ENCODE data around the gene HGF. TPM values are rescaled to one million over a fixed set of nuclear protein-coding genes. Genes with fewer than 3 reads are reported as not detected.

The HGF gene
- total RNA-seq, 1 experiment from 2014 or later, result not detected

DNA sequence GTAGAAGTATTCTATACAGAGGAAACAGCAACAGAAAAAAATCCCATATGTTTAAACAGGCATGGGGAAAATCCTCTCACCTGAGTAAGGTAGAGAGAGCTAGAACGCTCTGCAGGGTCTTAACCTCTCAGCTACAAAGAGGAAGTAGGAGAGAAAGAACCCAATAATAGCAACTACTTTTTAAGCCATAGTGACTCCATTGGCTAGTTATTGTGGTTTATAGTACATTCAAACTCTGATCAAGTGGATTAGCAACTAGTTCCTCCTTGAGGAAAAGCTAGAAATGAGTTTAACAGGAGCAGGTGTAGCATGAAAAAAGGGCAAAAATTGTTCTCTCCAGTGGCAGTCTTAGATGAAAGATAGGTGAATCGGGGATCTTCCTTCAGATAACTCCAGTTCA lies 89.7 kb downstream of the HGF start:
- no peak overlapping the region for H3K4me3 Mint-ChIP-seq (ENCODE audit: unreplicated experiment)

DNA sequence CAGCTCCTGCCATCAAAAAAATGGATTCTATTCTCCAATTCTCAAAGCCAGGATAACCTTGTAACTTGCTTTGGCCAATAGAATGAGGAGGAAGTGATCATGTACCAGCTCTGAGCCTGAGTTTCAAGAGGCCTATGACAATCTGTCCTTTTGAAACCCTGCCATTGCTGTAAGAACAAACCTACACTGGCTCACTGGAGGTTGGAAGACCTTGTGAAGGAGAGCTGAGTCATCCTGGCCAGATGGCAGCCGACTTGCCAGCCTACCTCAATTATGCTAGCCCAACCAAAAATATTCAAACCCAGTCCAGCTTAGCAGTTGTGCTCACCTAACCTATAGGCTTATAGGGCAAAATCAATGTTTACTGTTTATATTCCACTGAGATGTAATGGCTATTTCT lies 93.0 kb downstream of the HGF start:
- TF ChIP-seq, protein P1, sequence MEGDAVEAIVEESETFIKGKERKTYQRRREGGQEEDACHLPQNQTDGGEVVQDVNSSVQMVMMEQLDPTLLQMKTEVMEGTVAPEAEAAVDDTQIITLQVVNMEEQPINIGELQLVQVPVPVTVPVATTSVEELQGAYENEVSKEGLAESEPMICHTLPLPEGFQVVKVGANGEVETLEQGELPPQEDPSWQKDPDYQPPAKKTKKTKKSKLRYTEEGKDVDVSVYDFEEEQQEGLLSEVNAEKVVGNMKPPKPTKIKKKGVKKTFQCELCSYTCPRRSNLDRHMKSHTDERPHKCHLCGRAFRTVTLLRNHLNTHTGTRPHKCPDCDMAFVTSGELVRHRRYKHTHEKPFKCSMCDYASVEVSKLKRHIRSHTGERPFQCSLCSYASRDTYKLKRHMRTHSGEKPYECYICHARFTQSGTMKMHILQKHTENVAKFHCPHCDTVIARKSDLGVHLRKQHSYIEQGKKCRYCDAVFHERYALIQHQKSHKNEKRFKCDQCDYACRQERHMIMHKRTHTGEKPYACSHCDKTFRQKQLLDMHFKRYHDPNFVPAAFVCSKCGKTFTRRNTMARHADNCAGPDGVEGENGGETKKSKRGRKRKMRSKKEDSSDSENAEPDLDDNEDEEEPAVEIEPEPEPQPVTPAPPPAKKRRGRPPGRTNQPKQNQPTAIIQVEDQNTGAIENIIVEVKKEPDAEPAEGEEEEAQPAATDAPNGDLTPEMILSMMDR (IDR thresholded peaks at IDR 0.05; ENCODE audit: insufficient read depth in 1 of 2, low read depth in 1 of 2, low read length in 1 of 2, severe bottlenecking in 1 of 2, unreplicated experiment in 1 of 2), result no peak
- no peak overlapping the region for H3K4me3 Mint-ChIP-seq (ENCODE audit: unreplicated experiment)
- H3K36me3 Mint-ChIP-seq (ENCODE audit: insufficient read depth, unreplicated experiment), result no peaks in the 10 kb centered on the region
- no peaks in the 10 kb centered on the region for H3K27me3 Mint-ChIP-seq (ENCODE audit: insufficient read depth, unreplicated experiment)
- no peak for DNase-seq
- Histone ChIP-seq H3K27me3 (replicated peaks; ENCODE audit: control insufficient read depth, insufficient read depth, low read length) (no peaks in the 10 kb centered on the region), H3K36me3 (ENCODE audit: control insufficient read depth, insufficient read depth, low read length) (no peaks in the 10 kb centered on the region), H3K9me3 (no peaks in the 10 kb centered on the region), H3K4me3 (ENCODE audit: low read depth, low read length) (no peak overlapping the region), H3K4me1 (no peaks in the 10 kb centered on the region)
- H3K4me1 Mint-ChIP-seq (ENCODE audit: low read depth, unreplicated experiment), result no peaks in the 10 kb centered on the region
- intact Hi-C loops (cut with micrococcal nuclease; ENCODE audit: unreplicated experiment), result no loop called here
- no peaks in the 10 kb centered on the region for H3K9me3 Mint-ChIP-seq (ENCODE audit: unreplicated experiment)
- H3K27ac Mint-ChIP-seq (ENCODE audit: unreplicated experiment), result no peak overlapping the region
- POLR2A ChIA-PET, result no interaction called here
- BruUV-seq (replicated peaks), result no TSS peak
- CTCF ChIA-PET, result no interaction called here

More for the DNA sequence above, 89.7 kb downstream of the HGF start:
- Histone ChIP-seq H3K27me3 (replicated peaks; ENCODE audit: control insufficient read depth, insufficient read depth, low read length) (no peaks in the 10 kb centered on the region), H3K36me3 (ENCODE audit: control insufficient read depth, insufficient read depth, low read length) (no peaks in the 10 kb centered on the region), H3K9me3 (no peaks in the 10 kb centered on the region), H3K4me3 (ENCODE audit: low read depth, low read length) (no peak overlapping the region), H3K4me1 (no peaks in the 10 kb centered on the region)
- no peak overlapping the region for H3K27ac Mint-ChIP-seq (ENCODE audit: unreplicated experiment)
- H3K27me3 Mint-ChIP-seq (ENCODE audit: insufficient read depth, unreplicated experiment), result no peaks in the 10 kb centered on the region
- CTCF ChIA-PET, result no interaction called here
- TF ChIP-seq, protein P1 (IDR thresholded peaks at IDR 0.05; ENCODE audit: insufficient read depth in 1 of 2, low read depth in 1 of 2, low read length in 1 of 2, severe bottlenecking in 1 of 2, unreplicated experiment in 1 of 2), result no peak
- H3K4me1 Mint-ChIP-seq (ENCODE audit: low read depth, unreplicated experiment), result peaks cover 5% of the 10 kb centered on the region
- H3K36me3 Mint-ChIP-seq (ENCODE audit: insufficient read depth, unreplicated experiment), result no peaks in the 10 kb centered on the region
- no TSS peak for BruUV-seq (replicated peaks)
- no peaks in the 10 kb centered on the region for H3K9me3 Mint-ChIP-seq (ENCODE audit: unreplicated experiment)
- no peak for DNase-seq
- intact Hi-C loops (cut with micrococcal nuclease; ENCODE audit: unreplicated experiment), result no loop called here
- POLR2A ChIA-PET, result no interaction called here

DNA sequence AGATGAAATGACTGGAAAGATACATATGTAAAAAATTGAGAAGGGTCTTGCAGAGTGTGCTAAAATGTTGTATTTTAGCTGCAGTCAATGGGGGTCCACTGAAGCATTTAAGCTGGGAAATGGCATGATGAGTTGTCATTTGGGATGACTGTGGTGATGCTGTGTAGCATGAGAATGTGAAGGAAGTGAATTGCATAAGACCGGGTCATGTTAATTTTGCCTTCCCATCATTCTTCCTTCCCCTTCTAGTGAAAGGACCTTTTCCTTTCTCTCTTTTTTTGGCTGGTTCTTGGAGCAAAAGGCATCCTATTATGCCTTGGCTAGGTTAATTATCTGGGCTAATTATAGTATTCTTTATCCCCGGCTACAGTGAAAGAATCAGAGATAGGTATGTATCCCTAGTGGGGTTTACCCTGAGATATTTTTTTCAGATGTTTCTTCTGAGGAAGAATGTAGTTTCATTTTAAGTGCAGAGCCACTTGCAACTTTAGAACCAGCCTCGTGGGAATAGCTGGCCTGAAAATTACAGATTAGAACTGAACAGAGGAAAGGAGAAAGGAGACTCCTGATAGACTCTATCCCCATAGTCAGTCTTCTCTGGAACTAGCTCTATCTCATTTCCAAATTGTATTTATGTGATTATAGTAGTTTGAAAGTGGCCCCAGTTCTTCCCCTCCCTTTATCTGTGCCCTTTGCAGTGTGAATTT lies 93.6 kb downstream of the HGF start:
- H3K27me3 ChIP-seq (replicated peaks; ENCODE audit: control insufficient read depth, insufficient read depth, low read length), result no peaks in the 10 kb centered on the region
- H3K36me3 ChIP-seq (ENCODE audit: control insufficient read depth, insufficient read depth, low read length), result no peaks in the 10 kb centered on the region
- ChIA-PET CTCF (no interaction called here), POLR2A (no interaction called here)
- H3K9me3 ChIP-seq, result no peaks in the 10 kb centered on the region
- H3K4me1 ChIP-seq, result no peaks in the 10 kb centered on the region
- DNase-seq, result no peak
- no peak overlapping the region for H3K4me3 ChIP-seq (ENCODE audit: low read depth, low read length)
- no peaks in the 10 kb centered on the region for H3K27me3 Mint-ChIP-seq (ENCODE audit: insufficient read depth, unreplicated experiment)
- no peak overlapping the region for H3K27ac Mint-ChIP-seq (ENCODE audit: unreplicated experiment)
- no peak overlapping the region for H3K4me3 Mint-ChIP-seq (ENCODE audit: unreplicated experiment)
- H3K4me1 Mint-ChIP-seq (ENCODE audit: low read depth, unreplicated experiment), result no peaks in the 10 kb centered on the region
- intact Hi-C loops (cut with micrococcal nuclease; ENCODE audit: unreplicated experiment), result no loop called here
- no peaks in the 10 kb centered on the region for H3K36me3 Mint-ChIP-seq (ENCODE audit: insufficient read depth, unreplicated experiment)
- TF ChIP-seq, protein P1 (IDR thresholded peaks at IDR 0.05; ENCODE audit: insufficient read depth in 1 of 2, low read depth in 1 of 2, low read length in 1 of 2, severe bottlenecking in 1 of 2, unreplicated experiment in 1 of 2), result no peak
- no peaks in the 10 kb centered on the region for H3K9me3 Mint-ChIP-seq (ENCODE audit: unreplicated experiment)
- BruUV-seq (replicated peaks), result no TSS peak

Measured in Caco-2 (cell line).